ENCODE measurements around the gene IDNK.

DNA sequence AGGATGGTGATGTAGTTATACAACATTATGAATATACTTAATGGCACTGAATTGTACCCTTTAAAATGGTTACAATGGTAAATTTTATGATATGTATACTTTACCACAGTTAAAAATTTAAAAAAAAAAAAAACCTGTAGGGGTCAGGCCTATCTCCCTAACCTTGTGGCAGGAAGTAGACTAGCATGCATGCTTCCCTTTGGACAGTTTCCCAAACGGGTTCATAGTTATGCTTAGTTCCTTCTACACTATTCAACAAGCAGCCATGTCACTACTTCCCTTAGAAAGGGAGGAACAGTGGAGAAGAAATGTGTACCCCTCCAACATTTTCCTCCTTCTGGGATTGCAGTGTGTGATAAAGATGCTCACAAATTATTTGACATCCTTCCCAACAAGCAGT lies 32.5 kb downstream of the IDNK start:
- TF ChIP-seq, protein P1, sequence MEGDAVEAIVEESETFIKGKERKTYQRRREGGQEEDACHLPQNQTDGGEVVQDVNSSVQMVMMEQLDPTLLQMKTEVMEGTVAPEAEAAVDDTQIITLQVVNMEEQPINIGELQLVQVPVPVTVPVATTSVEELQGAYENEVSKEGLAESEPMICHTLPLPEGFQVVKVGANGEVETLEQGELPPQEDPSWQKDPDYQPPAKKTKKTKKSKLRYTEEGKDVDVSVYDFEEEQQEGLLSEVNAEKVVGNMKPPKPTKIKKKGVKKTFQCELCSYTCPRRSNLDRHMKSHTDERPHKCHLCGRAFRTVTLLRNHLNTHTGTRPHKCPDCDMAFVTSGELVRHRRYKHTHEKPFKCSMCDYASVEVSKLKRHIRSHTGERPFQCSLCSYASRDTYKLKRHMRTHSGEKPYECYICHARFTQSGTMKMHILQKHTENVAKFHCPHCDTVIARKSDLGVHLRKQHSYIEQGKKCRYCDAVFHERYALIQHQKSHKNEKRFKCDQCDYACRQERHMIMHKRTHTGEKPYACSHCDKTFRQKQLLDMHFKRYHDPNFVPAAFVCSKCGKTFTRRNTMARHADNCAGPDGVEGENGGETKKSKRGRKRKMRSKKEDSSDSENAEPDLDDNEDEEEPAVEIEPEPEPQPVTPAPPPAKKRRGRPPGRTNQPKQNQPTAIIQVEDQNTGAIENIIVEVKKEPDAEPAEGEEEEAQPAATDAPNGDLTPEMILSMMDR (IDR thresholded peaks at IDR 0.05; ENCODE audit: low read length), result no peak
- no peak for TF ChIP-seq EZH2 (optimal IDR thresholded peaks at IDR 0.05; ENCODE audit: low read depth, low read length)
- no peak for TF ChIP-seq EZH2phosphoT487 (IDR thresholded peaks at IDR 0.05; ENCODE audit: low read length)
